Neural crest cell (in vitro differentiated cells): ENCODE data around the gene DNAJC30. TPM values are rescaled to one million over a fixed set of nuclear protein-coding genes. Genes with fewer than 3 reads are reported as not detected.

Source experiments
- DNase-seq: peaks from one replicate; pipeline ENCODE4 v3.0.0; 2021; ENCODE audit warnings: low read depth, mixed read lengths, low spot score
- H3K27ac Mint-ChIP-seq: one replicate; pipeline ENCODE4 v1.8.0; 2021; ENCODE audit warnings: mild to moderate bottlenecking, mixed read lengths; ENCODE audit not compliant: unreplicated experiment
- H3K27me3 Mint-ChIP-seq: 2 replicates; pipeline ENCODE4 v1.8.0; 2021; ENCODE audit warnings: low read depth, mild to moderate bottlenecking, mixed read lengths
- H3K36me3 Mint-ChIP-seq: 2 replicates; pipeline ENCODE4 v1.8.0; 2021; ENCODE audit warnings: low read depth, mild to moderate bottlenecking, mixed read lengths
- H3K4me1 Mint-ChIP-seq: 2 replicates; pipeline ENCODE4 v1.8.0; 2021; ENCODE audit warnings: mixed read lengths
- H3K4me3 Mint-ChIP-seq: one replicate; pipeline ENCODE4 v1.8.0; 2021; ENCODE audit warnings: mild to moderate bottlenecking, mixed read lengths
- H3K9me3 Mint-ChIP-seq: 2 replicates; pipeline ENCODE4 v1.8.0; 2021; ENCODE audit warnings: mixed read lengths
- total RNA-seq: library from RNA; stranded (reverse); gene quantifications from 2 replicates; pipeline ENCODE4 v1.2.1, GENCODE V29; 2021
- TF ChIP-seq, protein P1 (sequence below): fragments of 200-600 bp; sonication (generic); conservative IDR thresholded peaks from 2 replicates; pipeline ENCODE4 v1.5.0; 2021; ENCODE audit warnings: antibody characterized with exemption, mild to moderate bottlenecking

Gene DNAJC30
- total RNA-seq, 1 donor from 2014 or later, result 11.1 TPM

DNA sequence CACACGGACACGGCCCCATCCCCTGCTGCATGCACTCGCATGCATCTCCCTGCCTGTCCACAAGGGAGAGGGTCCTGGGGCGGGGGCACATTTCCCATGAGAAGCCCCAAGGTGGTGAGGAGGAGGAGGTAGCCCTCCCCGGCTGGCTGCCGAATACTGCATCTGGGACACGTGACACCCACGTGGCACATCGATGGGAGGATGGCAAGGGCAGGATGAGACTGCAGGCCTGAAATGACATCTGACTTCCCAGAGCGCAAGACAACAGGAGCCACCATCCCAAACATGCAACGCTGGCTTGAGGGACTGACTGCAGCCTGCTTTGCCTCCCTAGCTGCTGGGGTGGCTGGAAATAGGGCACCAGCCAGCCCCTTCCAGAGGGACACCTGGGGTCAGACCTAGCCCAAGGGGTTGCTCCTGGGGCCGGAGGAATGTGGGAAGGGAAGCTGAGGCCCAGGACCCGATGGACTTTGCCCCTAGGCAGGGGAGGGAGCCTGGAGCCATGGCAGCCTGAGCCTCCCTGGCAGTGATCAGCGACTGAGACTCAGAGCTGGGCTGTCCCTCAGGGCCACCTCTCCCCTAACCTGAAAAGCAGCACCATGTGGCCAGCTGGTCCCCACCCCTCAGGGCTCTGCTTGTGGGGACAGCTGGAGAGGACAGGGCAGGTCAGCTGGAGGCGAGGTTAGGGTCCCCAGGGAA is 16.3 kb upstream of the DNAJC30 start:
- H3K4me3 Mint-ChIP-seq, result no peak overlapping the region
- H3K27me3 Mint-ChIP-seq, result no peaks in the 10 kb centered on the region
- DNase-seq, result no peak
- H3K4me1 Mint-ChIP-seq, result peaks cover 3% of the 10 kb centered on the region
- no peak overlapping the region for H3K27ac Mint-ChIP-seq
- TF ChIP-seq, protein P1, sequence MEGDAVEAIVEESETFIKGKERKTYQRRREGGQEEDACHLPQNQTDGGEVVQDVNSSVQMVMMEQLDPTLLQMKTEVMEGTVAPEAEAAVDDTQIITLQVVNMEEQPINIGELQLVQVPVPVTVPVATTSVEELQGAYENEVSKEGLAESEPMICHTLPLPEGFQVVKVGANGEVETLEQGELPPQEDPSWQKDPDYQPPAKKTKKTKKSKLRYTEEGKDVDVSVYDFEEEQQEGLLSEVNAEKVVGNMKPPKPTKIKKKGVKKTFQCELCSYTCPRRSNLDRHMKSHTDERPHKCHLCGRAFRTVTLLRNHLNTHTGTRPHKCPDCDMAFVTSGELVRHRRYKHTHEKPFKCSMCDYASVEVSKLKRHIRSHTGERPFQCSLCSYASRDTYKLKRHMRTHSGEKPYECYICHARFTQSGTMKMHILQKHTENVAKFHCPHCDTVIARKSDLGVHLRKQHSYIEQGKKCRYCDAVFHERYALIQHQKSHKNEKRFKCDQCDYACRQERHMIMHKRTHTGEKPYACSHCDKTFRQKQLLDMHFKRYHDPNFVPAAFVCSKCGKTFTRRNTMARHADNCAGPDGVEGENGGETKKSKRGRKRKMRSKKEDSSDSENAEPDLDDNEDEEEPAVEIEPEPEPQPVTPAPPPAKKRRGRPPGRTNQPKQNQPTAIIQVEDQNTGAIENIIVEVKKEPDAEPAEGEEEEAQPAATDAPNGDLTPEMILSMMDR, result no peak
- H3K36me3 Mint-ChIP-seq, result peaks cover 16% of the 10 kb centered on the region
- H3K9me3 Mint-ChIP-seq, result no peaks in the 10 kb centered on the region

DNA sequence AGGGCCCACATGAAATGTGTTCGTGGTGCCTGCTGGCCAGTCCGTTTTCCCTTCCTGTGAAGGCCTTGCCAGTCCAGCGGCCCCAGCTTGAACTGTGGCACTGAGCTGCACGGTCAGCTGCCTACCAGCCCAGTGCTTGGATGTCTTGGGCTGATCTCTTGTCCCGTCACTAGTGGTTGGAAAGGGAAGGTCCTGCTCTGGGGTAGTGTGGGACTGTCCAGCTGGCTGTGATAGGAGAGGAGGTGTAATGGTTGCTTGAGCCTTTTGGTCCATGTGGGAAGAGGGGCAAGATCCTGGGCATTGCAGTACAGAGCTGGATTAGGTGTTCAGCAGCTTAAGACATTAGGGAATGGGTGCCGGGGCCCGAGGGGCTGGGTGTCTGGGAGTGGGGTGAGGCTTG is 15.2 kb upstream of the DNAJC30 start:
- Mint-ChIP-seq H3K27ac (no peak overlapping the region), H3K36me3 (peaks cover 16% of the 10 kb centered on the region), H3K4me3 (no peak overlapping the region), H3K27me3 (no peaks in the 10 kb centered on the region), H3K4me1 (peaks cover 3% of the 10 kb centered on the region), H3K9me3 (no peaks in the 10 kb centered on the region)
- no peak for DNase-seq
- TF ChIP-seq, protein P1, result no peak

DNA sequence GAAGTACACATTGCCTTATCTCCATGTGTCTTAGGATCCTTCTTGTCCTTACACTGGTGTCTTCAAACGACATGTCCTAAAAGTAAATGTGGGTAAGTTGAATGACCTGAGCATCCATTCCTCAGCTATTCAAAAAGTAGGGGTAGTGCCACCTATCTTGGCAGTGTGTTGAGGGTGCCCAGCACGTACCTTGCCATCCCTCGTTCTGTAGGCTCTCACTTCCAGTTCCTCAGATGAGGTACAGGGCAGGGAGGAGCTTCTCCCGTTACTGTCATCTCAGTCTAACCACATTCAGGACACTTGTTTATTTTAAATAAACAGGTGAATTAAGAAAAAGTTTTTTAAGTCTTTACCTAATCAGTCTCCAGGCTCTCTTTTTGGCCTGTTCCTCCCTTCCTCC is 13.1 kb upstream of the DNAJC30 start:
- TF ChIP-seq, protein P1, result no peak
- Mint-ChIP-seq H3K36me3 (peaks cover 12% of the 10 kb centered on the region), H3K4me1 (no peaks in the 10 kb centered on the region), H3K4me3 (no peak overlapping the region), H3K27ac (no peak overlapping the region), H3K27me3 (no peaks in the 10 kb centered on the region), H3K9me3 (no peaks in the 10 kb centered on the region)
- DNase-seq, result no peak

DNA sequence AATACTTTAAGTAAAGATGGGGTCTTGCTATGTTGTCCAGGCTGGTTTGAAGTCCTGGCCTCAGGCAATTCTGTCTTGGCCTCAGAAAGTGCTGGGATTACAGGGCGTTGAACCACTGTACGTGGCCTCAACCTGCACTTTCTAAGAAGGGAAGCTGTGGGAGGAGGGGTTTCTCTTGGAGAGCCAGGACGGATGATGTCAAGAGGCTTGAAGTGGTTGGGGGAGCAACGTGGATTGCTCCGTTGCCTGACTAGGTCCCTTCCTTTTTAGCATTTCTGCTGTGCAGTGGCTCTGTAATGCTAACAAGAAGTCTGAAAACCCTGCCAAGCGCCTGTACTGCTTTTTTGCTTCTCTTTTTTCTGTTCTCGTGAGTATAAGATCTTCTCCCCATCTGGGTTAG is 7.4 kb upstream of the DNAJC30 start:
- Mint-ChIP-seq H3K9me3 (no peaks in the 10 kb centered on the region), H3K4me3 (no peak overlapping the region), H3K27me3 (no peaks in the 10 kb centered on the region), H3K36me3 (peaks cover 20% of the 10 kb centered on the region), H3K27ac (no peak overlapping the region), H3K4me1 (no peaks in the 10 kb centered on the region)
- TF ChIP-seq, protein P1, result no peak
- DNase-seq, result no peak

DNA sequence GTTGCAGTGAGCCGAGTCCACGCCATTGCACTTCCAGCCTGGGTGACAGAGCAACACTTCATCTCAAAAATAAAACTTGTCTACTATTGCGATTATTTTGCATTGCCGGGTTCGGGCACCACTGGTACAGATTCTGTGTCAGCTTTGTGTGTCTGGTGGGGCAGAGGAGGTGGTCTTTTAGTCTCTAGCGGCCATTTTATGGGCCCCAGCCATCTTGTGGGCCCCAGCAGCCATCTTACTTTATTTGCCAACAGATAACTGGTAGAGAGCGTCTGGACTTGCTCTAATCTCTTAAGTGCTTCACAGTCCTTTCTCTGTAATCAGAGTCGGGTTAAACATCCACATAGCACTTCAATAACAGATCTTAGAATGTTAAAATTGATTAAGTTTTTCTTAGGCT is 5.0 kb upstream of the DNAJC30 start:
- TF ChIP-seq, protein P1, result no peak
- Mint-ChIP-seq H3K27me3 (no peaks in the 10 kb centered on the region), H3K36me3 (peaks cover 20% of the 10 kb centered on the region), H3K27ac (peak overlapping the region; percentile 5), H3K4me1 (peaks cover 6% of the 10 kb centered on the region), H3K9me3 (no peaks in the 10 kb centered on the region), H3K4me3 (peak overlapping the region; percentile 66)
- no peak for DNase-seq
